GM12873 (cell line): ENCODE results near the gene USP40.

Experiments used
- CTCF ChIP-seq: IDR thresholded peaks from 2 replicates; pipeline ENCODE4 v1.5.1; 2012; ENCODE audit warnings: low read depth, mild to moderate bottlenecking, moderate library complexity, low read length, control low read depth; ENCODE audit not compliant: insufficient read depth; ENCODE audit errors: missing control alignments

The USP40 gene

DNA sequence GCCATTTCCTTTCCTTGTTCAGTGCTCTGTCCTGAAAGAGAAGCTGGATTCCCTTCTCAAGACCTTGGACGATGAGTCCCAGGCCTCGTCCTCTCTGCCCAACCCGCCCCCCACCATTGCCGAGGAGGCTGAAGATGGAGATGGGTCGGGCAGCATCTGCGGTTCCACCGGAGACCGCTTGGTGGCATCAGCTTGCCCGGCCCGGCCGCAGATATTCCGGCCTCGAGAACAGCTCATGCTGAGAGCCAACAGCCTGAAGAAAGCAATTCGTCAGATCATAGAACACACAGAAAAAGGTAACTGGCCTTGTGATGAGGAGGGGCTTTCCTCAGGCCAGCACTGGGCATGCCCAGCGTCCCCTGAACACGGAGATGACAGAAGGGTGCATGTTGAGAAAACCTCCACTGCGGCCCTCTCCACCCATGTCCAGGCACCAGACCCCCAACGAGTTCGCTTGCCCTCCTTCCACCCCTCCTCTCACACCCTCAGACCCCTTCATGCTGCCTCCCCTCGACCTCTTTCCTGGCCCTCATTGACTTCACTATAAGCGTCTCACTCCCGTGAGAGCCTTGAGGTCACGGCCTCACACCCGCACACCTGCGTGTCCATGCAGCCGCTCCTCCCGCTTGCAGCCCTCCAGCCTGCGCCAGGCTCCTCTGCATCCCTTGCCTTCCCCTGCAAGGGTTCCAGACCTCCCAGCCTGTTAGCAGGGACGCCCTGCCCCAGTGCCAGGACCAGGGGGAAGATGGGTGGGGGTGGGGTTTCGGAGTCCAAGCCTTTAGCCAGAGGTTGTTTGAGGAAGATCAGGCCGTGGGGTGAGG, 117.3 kb downstream of the USP40 start:
- TF ChIP-seq CTCF: peak; percentile 67

DNA sequence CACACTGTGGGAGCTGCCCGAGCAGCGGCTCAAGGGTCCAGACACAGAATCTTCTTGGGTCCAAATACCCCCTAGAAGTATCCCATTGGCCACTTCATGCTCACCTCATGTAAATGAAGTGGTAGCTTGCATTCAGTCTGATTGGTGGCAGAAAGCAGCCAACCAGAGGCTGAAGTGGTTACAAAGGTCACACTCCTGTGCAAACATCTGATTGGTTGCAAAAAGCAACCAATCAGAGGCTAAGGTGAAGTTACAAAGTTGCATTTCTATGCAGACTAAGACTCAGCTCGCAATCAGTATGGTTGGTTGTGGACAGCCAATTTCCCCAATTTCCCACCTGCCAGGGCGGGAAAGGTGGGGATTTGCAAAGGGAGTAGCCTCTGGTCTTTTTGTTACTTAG, 118.0 kb downstream of the USP40 start:
- no peak for TF ChIP-seq CTCF

GRCh38 chr2:233448220-233448559, 118.4 kb downstream of the USP40 start:
- peak; percentile 33 for TF ChIP-seq CTCF

DNA sequence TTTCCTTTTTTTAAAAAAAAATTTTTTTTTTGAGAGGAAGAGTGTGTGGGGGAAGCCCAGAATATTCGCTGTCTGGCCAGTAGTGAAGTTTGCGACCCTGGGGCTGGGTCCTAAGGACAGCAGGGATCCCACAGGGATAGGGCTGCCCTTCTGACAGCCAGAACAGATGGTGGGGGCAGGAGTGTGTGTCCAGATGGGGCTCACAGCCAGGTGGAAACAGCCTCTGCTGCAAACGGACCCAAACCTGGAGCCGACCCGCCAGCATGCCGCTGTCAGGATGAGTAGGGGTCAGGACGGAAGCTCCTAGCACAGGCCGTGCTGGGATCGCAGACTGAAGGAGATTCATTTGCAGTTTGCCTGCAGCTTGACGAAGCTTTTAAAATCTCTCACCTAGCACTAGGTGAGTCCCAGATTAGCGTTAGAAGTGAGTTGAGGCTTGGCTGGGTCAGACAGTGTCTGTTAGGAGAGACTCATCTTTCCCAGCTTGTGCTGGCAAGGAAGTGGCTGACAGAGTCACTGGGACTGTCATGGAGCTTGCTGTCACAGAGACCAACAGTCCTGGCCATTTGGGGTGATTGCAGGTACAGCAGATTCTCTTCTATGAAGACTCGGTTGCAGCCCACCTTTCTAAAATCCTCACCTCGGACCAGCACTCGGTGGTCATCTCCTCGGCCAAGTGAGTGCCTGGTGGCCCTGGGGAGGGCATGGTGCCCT, 118.9 kb downstream of the USP40 start:
- TF ChIP-seq CTCF: no peak

GRCh38 chr2:233446606-233447305, 119.8 kb downstream of the USP40 start:
- no peak for TF ChIP-seq CTCF

- TF ChIP-seq CTCF: no peak
Observed at GRCh38 chr2:233446121-233446520, 120.5 kb downstream of the USP40 start.
